Ecto neural progenitor cell (in vitro differentiated cells): ENCODE measurements around the gene SLC37A4.
"Not testable (repeated sequence)": the region's sequence is repeated elsewhere in the genome, so short reads cannot be mapped to it uniquely, and the experiment has no call there.

Source experiments
- DNase-seq: peaks from one replicate; pipeline ENCODE4 v3.0.0-alpha.2; 2018; ENCODE audit warnings: low spot score

SLC37A4 gene

GRCh38 chr11:119041821-119042514, 11.3 kb upstream of the SLC37A4 start:
- DNase-seq: no peak

- DNase-seq: not testable (repeated sequence)
These were observed 8.8 kb upstream of the SLC37A4 start for GRCh38 chr11:119039471-119039870.

DNA sequence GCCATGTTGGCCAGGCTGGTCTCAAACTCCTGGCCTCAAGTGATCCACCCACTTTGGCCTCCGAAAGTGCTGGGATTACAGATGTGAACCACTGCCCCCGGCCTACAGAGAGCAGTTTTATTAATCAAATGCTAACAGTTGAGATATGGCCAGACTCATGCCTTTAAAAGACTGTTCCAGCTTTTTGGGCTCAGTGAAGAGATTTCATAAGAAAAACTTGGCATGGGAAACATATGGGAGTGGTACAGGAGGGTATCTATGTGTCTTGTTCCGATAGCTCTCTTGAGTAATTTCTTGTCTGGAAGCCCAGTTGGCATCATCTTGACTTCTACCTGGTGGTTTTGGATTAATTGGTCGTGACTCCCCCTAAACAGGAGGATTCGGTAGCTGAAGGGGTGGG, 8.2 kb upstream of the SLC37A4 start:
- DNase-seq: no peak

- DNase-seq: no peak
These were observed 4.1 kb upstream of the SLC37A4 start for GRCh38 chr11:119034813-119035212.

GRCh38 chr11:119033421-119033820, 2.7 kb upstream of the SLC37A4 start:
- DNase-seq: not testable (repeated sequence)

DNA sequence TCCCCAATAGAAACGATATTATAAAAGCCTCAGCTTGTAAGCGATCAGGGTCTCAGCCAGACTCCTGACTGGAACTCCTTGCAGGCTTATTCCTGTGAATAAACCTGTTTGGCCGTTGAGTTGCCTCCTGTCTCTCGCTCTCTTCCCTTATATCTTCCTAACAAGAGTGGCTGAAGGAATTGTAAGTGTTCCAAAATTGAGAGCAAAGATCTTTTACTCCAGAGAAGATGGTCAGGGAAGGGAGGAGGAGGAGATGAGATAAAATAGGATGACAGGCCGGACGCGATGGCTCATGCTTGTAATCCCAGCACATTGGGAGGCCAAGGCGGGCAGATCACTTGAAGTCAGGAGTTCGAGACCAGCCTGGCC, 1.2 kb upstream of the SLC37A4 start:
- no peak for DNase-seq

DNA sequence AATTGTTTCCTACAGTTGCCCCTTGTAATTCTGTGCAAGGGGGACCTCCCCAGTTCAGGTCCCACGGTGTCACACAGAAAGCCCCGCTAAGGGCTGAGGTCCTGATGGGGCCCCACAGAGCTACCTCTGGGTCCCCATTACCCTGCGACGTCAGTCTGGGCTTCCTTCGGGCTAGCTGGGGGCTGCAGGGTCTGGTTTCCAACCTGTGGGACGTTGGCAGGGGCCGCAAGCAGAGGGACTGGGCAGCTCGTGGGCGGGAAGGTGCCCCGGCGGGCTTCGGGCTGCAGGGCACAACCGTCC, 698 bp downstream of the SLC37A4 start:
- DNase-seq: no peak

DNA sequence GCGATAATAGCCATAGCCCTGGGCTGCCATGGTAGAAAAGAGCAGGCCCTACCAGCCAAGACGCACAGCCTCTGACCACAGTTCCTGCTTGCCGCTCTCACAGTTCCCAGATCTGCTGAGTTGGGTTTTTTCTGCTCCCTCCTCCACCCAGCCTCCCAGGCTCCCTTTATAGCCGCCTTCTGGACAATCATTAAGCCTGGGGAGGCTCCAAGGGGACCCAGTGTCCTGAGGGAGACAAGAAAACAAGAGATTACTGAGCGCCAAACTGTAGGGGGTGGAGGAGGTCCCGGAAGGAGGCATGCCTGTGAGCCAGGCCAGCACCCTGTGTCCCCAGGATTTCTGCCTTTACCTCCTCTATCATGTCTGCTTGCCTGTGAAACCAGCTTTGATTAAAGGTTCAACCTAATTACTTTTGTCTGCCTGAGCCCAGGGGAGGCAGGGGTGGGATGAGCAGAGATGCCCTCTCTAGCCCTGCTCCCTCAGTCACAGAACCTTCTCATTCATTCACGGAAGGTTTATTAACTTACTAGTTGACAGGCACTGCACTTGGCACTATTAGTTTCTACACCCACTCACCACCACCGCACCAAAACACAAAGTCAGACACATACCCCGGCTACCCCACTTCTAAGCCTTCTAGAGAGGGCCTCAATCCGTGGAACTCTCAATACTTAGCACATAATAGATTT, 1.2 kb downstream of the SLC37A4 start:
- peak; percentile 53 for DNase-seq

GRCh38 chr11:119029069-119029339, 1.7 kb downstream of the SLC37A4 start:
- DNase-seq: no peak

DNA sequence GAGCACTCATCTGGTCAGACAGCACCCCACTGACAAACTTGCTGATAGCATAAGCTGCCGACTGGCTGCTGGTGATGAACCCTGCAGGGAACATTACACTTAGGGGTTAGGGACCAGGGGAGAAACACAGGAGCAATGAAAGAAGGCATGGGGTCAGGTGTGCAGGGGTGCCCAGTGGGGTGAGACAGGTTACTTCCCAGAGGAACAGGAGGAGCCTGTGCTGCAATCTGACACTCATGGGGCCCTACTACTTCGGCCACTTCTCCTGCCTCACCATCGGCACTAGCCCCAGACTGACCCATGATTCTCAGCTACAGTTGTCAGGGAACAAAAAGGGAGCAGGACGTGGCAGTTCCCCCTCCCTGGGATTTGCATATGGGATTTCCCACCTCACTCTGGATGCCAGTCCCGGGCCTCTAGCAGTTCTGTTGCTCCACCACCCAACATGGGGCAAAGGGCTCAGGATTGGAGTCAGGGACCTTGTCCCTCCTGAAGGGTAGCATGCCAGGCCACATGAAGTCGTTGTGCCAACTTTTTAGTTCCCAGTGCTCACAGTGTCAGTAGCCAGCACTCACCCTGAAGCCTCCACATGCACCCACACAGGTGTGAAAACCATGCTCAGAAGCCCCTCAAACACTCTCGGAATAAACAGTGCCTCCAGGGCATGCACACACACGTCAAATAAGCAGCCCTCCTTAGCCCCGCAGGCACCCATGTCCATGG, 2.2 kb downstream of the SLC37A4 start:
- DNase-seq: no peak

GRCh38 chr11:119027561-119028345, 2.9 kb downstream of the SLC37A4 start:
- DNase-seq: no peak

DNA sequence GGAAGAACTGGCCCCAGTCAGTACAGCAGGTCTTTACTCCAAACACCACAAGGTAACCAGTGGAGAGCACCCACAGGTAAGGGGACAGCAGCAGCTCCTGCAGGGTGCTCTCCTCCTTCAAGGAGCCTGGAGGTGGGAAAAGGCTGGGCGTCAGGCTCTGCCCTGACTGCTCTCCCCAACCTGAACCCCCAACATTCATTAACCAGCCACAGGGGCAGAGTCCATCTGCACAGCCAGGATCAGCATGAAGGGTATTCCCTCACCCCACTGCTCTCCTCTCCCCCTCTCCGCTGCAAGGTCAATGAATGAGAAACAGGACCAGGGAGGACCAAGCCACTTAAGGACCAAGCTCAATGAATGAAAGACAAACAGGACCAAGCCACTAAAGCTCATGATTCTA, 3.7 kb downstream of the SLC37A4 start:
- no peak for DNase-seq

- DNase-seq: no peak
These were observed 4.5 kb downstream of the SLC37A4 start for GRCh38 chr11:119025978-119026766.

- DNase-seq: no peak
These were observed 5.1 kb downstream of the SLC37A4 start for GRCh38 chr11:119025541-119025940.

DNA sequence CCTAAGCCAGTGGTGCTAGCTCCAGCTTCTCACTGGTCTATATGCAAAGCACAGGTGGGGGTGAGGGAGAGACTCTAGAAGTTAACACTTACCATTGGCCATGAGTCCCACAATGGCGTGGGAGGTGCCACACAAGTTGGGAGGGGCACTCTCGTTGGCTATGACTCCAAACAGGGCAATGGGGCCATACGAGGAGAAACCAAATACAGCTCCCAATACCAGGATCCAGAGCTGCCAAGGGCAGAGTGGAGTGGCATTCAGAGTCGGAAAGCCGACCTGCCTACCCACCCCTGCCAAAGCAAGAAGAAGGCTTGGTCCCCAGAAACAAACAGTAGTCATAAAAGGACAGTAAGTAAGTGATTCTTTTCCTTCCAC, 5.6 kb downstream of the SLC37A4 start:
- DNase-seq: no peak

DNA sequence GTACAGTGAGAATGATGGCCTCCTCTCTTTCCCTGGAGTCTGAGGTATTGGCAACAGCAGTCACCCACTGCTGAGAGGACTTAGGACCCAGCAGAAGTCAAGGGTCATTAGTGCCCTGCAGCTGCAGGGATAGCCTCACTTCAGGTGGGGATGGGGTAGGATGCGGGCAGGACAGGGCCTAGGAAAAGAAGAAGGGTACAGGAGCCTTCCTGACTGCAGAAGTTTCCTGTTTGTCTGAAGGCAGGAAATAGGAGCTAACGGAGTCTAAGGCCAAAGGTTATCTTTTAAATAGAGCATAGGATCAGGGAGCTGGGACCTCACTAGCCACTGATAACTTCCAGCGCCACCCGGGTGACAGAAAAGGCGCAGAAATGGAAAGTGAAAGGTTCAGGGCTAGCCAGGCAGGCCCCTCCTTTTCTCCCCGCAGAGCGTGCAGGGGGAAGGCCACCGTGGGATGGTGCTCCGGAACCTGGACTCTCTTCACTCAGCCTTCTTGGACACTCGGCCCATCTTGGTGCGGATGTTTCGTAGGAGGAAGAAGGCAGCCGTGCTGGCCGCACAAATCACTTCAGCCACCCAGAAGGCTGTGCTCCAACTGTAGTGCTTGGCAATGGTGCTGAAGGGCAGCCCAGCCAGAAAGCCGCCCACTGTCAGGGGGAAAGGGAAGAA, 6.1 kb downstream of the SLC37A4 start:
- DNase-seq: no peak

GRCh38 chr11:119023741-119024140, 6.9 kb downstream of the SLC37A4 start:
- DNase-seq: no peak

- DNase-seq: no peak
These were observed 9.0 kb downstream of the SLC37A4 start for GRCh38 chr11:119021631-119022030.

DNA sequence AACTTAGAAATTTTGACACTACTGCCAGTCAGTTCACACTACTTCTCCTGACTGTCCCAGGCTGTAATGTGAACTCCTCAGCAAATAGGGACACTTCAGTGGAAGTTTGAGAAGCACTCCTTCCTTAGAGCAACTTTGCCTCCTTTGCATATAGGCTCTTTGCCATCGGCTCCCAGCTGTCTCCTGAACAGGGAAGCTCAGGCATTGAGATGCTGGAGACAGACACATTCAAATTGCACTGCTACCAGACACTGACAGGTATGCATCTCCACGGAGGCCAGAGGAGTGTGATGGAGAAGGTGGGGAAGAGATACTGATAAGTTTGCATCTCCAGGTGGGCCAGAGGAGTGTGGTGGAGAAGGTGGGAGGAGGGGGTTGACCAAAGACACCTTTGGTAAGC, 10.7 kb downstream of the SLC37A4 start:
- DNase-seq: no peak

GRCh38 chr11:119018074-119018938, 12.4 kb downstream of the SLC37A4 start, which contains the start of the genes RPS25 and TRAPPC4:
Gene RPS25 (minus strand): TSS chr11:119018343. CDS start chr11:119018284, 59 bp downstream.
Gene TRAPPC4 (plus strand): TSS chr11:119018766. CDS start chr11:119018796, 30 bp downstream.
- DNase-seq: peak; percentile 95
